GM12892 (cell line): ENCODE data around the gene YIPF6.

ENCODE experiments used
- POLR2A ChIP-seq: IDR thresholded peaks from 2 replicates; pipeline ENCODE4 v1.6.1; 2011; ENCODE audit warnings: low read depth, low read length, control low read depth
- POLR2AphosphoS5 ChIP-seq: IDR thresholded peaks from 2 replicates; pipeline ENCODE4 v1.6.1; 2011; ENCODE audit warnings: low read depth, low read length, control low read depth
- TAF1 ChIP-seq: IDR thresholded peaks from 2 replicates; pipeline ENCODE4 v1.6.1; 2011; ENCODE audit warnings: low read depth, mild to moderate bottlenecking, control low read depth, low read length, borderline replicate concordance

- TF ChIP-seq POLR2A (no peak), TAF1 (no peak), POLR2AphosphoS5 (no peak)
Observed at GRCh38 chrX:68511255-68511654, 12.4 kb downstream of the YIPF6 start.
